Measurements from ENCODE around the gene TLCD3A.
"Not testable (repeated sequence)": the region's sequence is repeated elsewhere in the genome, so short reads cannot be mapped to it uniquely, and the experiment has no call there.

The TLCD3A gene

DNA sequence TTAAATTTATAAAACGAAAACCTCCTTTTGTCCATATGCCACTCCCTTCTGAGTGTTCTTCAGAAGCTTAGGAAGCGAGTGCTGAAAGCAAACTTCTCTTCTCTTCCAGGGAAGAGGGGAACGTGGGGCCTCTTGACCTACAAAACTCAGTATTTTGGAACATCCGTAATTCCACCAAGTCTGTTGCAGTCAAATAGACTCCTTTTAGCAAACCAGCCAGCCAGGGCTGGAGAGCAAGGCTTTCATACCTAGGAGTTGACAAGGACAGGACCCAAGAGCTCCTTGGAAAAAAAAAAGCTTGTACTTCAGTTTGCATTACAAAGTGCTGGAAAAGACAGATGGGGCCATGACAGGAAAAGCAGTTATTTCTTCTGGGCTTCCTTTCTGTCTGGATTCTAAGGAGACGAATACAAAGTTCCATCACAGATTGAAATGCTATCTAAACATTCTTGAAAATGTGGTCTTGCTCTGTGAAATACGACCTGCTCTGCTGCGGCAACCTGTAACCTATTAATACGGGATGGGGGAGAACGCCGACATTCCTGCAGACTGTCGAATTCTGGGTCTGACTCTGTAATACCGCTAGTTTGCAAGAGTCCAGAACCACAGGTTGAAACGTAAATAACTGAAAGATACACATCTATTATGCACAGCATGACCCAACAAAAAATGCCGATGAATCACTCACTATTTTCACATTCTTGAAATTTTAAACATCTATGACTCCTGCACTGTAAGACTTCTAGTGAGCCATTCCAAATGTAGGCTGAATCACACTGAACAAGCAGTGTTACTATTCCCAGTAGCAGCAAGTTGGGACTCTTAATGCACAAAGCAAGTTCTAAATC, 38.4 kb upstream of the TLCD3A start:
- peaks cover 14% of the 10 kb centered on the region; the same call in 1 of the 2 replicates for H3K36me3 ChIP-seq (ENCODE audit: insufficient read depth, low read length)
- H3K79me2 ChIP-seq (ENCODE audit: control insufficient read depth, insufficient read depth, low read length, unreplicated experiment) = peaks cover 2% of the 10 kb centered on the region
- H3K27me3 ChIP-seq (ENCODE audit: insufficient read depth, low read length) = no peaks in the 10 kb centered on the region
- H3K4me3 ChIP-seq (ENCODE audit: low read depth, low read length) = peak overlapping the region; percentile 56
- H3K4me1 ChIP-seq (ENCODE audit: control insufficient read depth, insufficient read depth, low read length, unreplicated experiment) = peaks cover 44% of the 10 kb centered on the region
- no peak overlapping the region for H2AFZ ChIP-seq (ENCODE audit: low read length, unreplicated experiment)
- peak overlapping the region; percentile 90 for H3K27ac ChIP-seq (ENCODE audit: low read depth, low read length)

DNA sequence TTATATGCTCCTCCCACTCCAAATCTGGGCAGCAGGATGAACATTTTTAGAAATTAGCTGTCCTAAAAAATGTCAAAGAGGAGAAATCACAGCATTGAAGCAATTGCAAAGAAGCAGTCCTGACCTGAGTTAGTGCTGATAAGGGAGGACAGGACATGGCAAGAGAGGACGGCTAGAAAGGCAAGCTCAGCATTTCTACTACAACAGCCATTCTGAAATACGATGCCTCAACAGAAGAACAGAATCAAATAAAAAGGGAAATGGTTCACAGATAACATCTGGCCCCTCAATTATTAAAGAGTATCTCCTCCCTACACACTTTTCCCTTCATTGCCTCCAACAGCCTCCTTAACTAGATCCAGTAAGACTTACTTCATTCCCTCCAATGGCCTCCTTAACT, 36.0 kb upstream of the TLCD3A start:
- H3K36me3 ChIP-seq (ENCODE audit: insufficient read depth, low read length) = peaks cover 3% of the 10 kb centered on the region; the same call in 1 of the 2 replicates
- no peak overlapping the region for H3K4me3 ChIP-seq (ENCODE audit: low read depth, low read length)

GRCh38 chr17:697682-698081, 34.7 kb upstream of the TLCD3A start:
- Histone ChIP-seq H3K36me3 (ENCODE audit: insufficient read depth, low read length) (peaks cover 3% of the 10 kb centered on the region; the same call in 1 of the 2 replicates), H2AFZ (ENCODE audit: low read length, unreplicated experiment) (no peak overlapping the region), H3K79me2 (ENCODE audit: control insufficient read depth, insufficient read depth, low read length, unreplicated experiment) (peaks cover 10% of the 10 kb centered on the region), H3K4me3 (ENCODE audit: low read depth, low read length) (no peak overlapping the region), H3K27ac (ENCODE audit: low read depth, low read length) (no peak overlapping the region), H3K4me1 (ENCODE audit: control insufficient read depth, insufficient read depth, low read length, unreplicated experiment) (peaks cover 24% of the 10 kb centered on the region), H3K27me3 (ENCODE audit: insufficient read depth, low read length) (no peaks in the 10 kb centered on the region)

More for the DNA sequence above, 36.0 kb upstream of the TLCD3A start:
- H3K27me3 ChIP-seq (ENCODE audit: insufficient read depth, low read length) = no peaks in the 10 kb centered on the region
- 0 out of 2 replicates have a peak overlapping the region, but pooled peaks have one; percentile 6 for H3K27ac ChIP-seq (ENCODE audit: low read depth, low read length)
- H3K79me2 ChIP-seq (ENCODE audit: control insufficient read depth, insufficient read depth, low read length, unreplicated experiment) = peaks cover 10% of the 10 kb centered on the region
- peaks cover 37% of the 10 kb centered on the region for H3K4me1 ChIP-seq (ENCODE audit: control insufficient read depth, insufficient read depth, low read length, unreplicated experiment)
- H2AFZ ChIP-seq (ENCODE audit: low read length, unreplicated experiment) = no peak overlapping the region

- not testable (repeated sequence) for H2AFZ ChIP-seq (ENCODE audit: low read length, unreplicated experiment); H3K27ac ChIP-seq (ENCODE audit: low read depth, low read length); H3K36me3 ChIP-seq (ENCODE audit: insufficient read depth, low read length); H3K27me3 ChIP-seq (ENCODE audit: insufficient read depth, low read length); H3K4me3 ChIP-seq (ENCODE audit: low read depth, low read length)
- H3K4me1 ChIP-seq (ENCODE audit: control insufficient read depth, insufficient read depth, low read length, unreplicated experiment) = peaks cover 21% of the 10 kb centered on the region
- H3K79me2 ChIP-seq (ENCODE audit: control insufficient read depth, insufficient read depth, low read length, unreplicated experiment) = peaks cover 14% of the 10 kb centered on the region
Measured at GRCh38 chr17:698096-698495, 34.3 kb upstream of the TLCD3A start.

- Histone ChIP-seq H3K79me2 (ENCODE audit: control insufficient read depth, insufficient read depth, low read length, unreplicated experiment) (peaks cover 23% of the 10 kb centered on the region), H3K4me3 (ENCODE audit: low read depth, low read length) (no peak overlapping the region), H3K27ac (ENCODE audit: low read depth, low read length) (no peak overlapping the region), H3K27me3 (ENCODE audit: insufficient read depth, low read length) (no peaks in the 10 kb centered on the region), H3K4me1 (ENCODE audit: control insufficient read depth, insufficient read depth, low read length, unreplicated experiment) (peaks cover 23% of the 10 kb centered on the region), H2AFZ (ENCODE audit: low read length, unreplicated experiment) (no peak overlapping the region), H3K36me3 (ENCODE audit: insufficient read depth, low read length) (peaks cover 3% of the 10 kb centered on the region; the same call in 1 of the 2 replicates)
Measured at GRCh38 chr17:699345-699744, 33.1 kb upstream of the TLCD3A start.

GRCh38 chr17:700504-701094, 31.8 kb upstream of the TLCD3A start:
- Histone ChIP-seq H3K4me1 (ENCODE audit: control insufficient read depth, insufficient read depth, low read length, unreplicated experiment) (peaks cover 16% of the 10 kb centered on the region), H3K27ac (ENCODE audit: low read depth, low read length) (no peak overlapping the region), H3K79me2 (ENCODE audit: control insufficient read depth, insufficient read depth, low read length, unreplicated experiment) (peaks cover 32% of the 10 kb centered on the region), H3K4me3 (ENCODE audit: low read depth, low read length) (no peak overlapping the region), H3K27me3 (ENCODE audit: insufficient read depth, low read length) (no peaks in the 10 kb centered on the region), H2AFZ (ENCODE audit: low read length, unreplicated experiment) (no peak overlapping the region), H3K36me3 (ENCODE audit: insufficient read depth, low read length) (no peaks in the 10 kb centered on the region)

DNA sequence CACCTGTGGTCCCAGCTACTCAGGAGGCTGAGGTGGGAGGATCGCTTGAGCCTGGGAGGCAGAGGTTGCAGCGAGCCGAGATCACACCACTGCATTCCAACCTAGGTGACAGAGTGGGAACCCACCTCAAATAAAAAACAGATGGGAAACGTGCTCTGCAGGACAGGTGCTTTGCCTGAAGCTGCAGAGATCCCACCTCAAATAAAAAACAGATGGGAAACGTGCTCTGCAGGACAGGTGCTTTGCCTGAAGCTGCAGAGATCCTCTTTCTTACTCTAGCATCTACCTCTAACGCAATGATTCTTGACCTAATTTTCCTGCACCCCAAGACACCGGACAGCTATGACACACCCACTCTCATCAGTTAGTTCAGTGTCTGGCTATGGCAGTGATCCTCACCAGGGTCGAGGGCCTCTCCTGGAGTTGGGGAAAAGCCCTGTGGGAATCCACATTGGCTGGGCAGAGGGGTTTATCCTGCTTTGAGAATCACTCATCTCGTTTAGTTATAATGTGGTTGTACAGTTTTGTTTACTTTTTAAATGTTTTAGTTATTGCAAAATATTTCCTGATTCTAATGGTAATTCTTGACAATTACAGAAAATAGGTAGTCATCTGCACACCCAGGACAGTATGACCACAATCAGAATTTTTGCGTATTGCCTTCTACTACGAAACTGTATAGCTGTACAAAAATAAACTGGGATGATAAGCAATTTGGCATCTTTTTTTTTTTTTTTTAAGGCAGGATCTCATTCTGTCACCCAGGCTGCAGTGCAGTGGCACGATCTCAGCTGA, 29.1 kb upstream of the TLCD3A start:
- no peak overlapping the region for H2AFZ ChIP-seq (ENCODE audit: low read length, unreplicated experiment)
- H3K27me3 ChIP-seq (ENCODE audit: insufficient read depth, low read length) = no peaks in the 10 kb centered on the region
- H3K27ac ChIP-seq (ENCODE audit: low read depth, low read length) = no peak overlapping the region
- peaks cover 41% of the 10 kb centered on the region for H3K79me2 ChIP-seq (ENCODE audit: control insufficient read depth, insufficient read depth, low read length, unreplicated experiment)
- no peaks in the 10 kb centered on the region for H3K36me3 ChIP-seq (ENCODE audit: insufficient read depth, low read length)
- H3K4me3 ChIP-seq (ENCODE audit: low read depth, low read length) = no peak overlapping the region
- H3K4me1 ChIP-seq (ENCODE audit: control insufficient read depth, insufficient read depth, low read length, unreplicated experiment) = peaks cover 13% of the 10 kb centered on the region

GRCh38 chr17:704111-704864, 28.1 kb upstream of the TLCD3A start:
- Histone ChIP-seq H2AFZ (ENCODE audit: low read length, unreplicated experiment) (no peak overlapping the region), H3K4me1 (ENCODE audit: control insufficient read depth, insufficient read depth, low read length, unreplicated experiment) (peaks cover 13% of the 10 kb centered on the region), H3K79me2 (ENCODE audit: control insufficient read depth, insufficient read depth, low read length, unreplicated experiment) (peaks cover 46% of the 10 kb centered on the region), H3K36me3 (ENCODE audit: insufficient read depth, low read length) (no peaks in the 10 kb centered on the region), H3K27me3 (ENCODE audit: insufficient read depth, low read length) (no peaks in the 10 kb centered on the region), H3K4me3 (ENCODE audit: low read depth, low read length) (no peak overlapping the region), H3K27ac (ENCODE audit: low read depth, low read length) (no peak overlapping the region)

- Histone ChIP-seq H3K27ac (ENCODE audit: low read depth, low read length) (no peak overlapping the region), H3K4me3 (ENCODE audit: low read depth, low read length) (no peak overlapping the region), H3K79me2 (ENCODE audit: control insufficient read depth, insufficient read depth, low read length, unreplicated experiment) (peaks cover 43% of the 10 kb centered on the region), H3K36me3 (ENCODE audit: insufficient read depth, low read length) (no peaks in the 10 kb centered on the region), H2AFZ (ENCODE audit: low read length, unreplicated experiment) (no peak overlapping the region), H3K4me1 (ENCODE audit: control insufficient read depth, insufficient read depth, low read length, unreplicated experiment) (peaks cover 13% of the 10 kb centered on the region), H3K27me3 (ENCODE audit: insufficient read depth, low read length) (no peaks in the 10 kb centered on the region)
Measured at GRCh38 chr17:705011-705410, 27.4 kb upstream of the TLCD3A start.

DNA sequence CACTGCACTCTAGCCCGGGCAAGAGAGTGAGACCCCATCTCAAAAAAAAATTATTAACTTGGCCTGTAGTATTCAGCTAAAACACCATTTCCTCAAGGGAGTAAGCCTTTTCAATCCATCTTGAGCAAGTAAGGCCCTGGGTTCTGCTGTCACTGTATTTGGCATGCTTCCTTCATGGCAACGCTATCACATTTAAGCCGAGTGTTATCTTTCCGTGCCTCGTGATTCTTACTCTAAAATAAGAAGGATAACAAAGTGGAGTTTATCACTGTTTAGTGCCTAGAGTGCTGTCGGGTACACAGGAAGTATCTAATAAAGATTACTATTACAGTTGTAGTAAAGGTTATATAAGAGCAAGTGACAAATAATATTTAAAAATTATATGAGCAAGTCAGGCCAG, 26.5 kb upstream of the TLCD3A start:
- no peaks in the 10 kb centered on the region for H3K36me3 ChIP-seq (ENCODE audit: insufficient read depth, low read length)
- H3K79me2 ChIP-seq (ENCODE audit: control insufficient read depth, insufficient read depth, low read length, unreplicated experiment) = peaks cover 46% of the 10 kb centered on the region
- no peak overlapping the region for H3K4me3 ChIP-seq (ENCODE audit: low read depth, low read length)
- H2AFZ ChIP-seq (ENCODE audit: low read length, unreplicated experiment) = no peak overlapping the region
- no peak overlapping the region for H3K27ac ChIP-seq (ENCODE audit: low read depth, low read length)
- H3K27me3 ChIP-seq (ENCODE audit: insufficient read depth, low read length) = no peaks in the 10 kb centered on the region
- H3K4me1 ChIP-seq (ENCODE audit: control insufficient read depth, insufficient read depth, low read length, unreplicated experiment) = peaks cover 13% of the 10 kb centered on the region
